Left renal pelvis (tissue), 4 donors: ENCODE results near the gene ARNT2. TPM values are rescaled to one million over a fixed set of nuclear protein-coding genes. Genes with fewer than 3 reads are reported as not detected.
"Not testable (repeated sequence)": the region's sequence is repeated elsewhere in the genome, so short reads cannot be mapped to it uniquely, and the experiment has no call there.

Source experiments
- DNase-seq, 4 donors: peaks; one replicate each; pipeline ENCODE4 v3.0.0-alpha.2; 2013; ENCODE audit warnings: low read depth in 4 of 4, low spot score in 3 of 4
- polyA plus RNA-seq, 4 donors: library from polyadenylated mRNA; unstranded; fragments of 120-200 nt; gene quantifications; one replicate each; pipeline ENCODE4 v1.2.1, GENCODE V29; 2013; ENCODE audit not compliant: insufficient read length in 4 of 4

ARNT2 gene
- polyA plus RNA-seq, 4 donors: 26.7 to 61.5 (median 54.8) TPM

- DNase-seq: no peak
Measured at GRCh38 chr15:80637747-80638146, 233.6 kb downstream of the ARNT2 start.

DNA sequence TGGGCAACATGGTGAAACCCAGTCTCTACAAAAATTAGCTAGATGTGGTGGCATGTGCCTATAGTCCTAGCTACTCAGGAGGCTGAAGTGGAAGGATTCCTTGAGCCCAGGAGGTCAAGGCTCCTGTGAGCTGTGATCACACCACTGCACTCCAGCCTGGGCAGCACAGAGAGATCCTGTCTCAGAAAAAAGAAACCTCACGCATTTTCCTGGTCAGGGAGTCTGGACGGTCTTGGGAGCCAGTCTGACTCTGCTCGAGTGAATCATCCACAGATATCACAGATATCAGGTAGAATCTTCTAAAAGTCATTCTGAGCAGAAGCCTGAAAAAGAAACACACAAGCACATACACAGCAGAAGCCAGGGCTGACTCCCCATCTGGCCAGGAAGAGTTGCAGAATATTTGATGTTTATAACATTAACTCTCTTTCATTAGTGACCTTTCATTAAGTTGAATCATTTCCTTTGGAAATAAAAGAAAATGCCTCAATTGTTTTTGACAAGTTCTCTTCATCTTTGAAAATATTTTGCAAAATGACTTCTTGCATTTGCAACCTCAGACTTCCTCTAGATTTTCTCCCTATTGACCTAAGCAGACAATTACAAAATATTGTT is 234.5 kb downstream of the ARNT2 start:
- no peak for DNase-seq

- DNase-seq: no peak
Measured at GRCh38 chr15:80639168-80639555, 235.0 kb downstream of the ARNT2 start.

DNA sequence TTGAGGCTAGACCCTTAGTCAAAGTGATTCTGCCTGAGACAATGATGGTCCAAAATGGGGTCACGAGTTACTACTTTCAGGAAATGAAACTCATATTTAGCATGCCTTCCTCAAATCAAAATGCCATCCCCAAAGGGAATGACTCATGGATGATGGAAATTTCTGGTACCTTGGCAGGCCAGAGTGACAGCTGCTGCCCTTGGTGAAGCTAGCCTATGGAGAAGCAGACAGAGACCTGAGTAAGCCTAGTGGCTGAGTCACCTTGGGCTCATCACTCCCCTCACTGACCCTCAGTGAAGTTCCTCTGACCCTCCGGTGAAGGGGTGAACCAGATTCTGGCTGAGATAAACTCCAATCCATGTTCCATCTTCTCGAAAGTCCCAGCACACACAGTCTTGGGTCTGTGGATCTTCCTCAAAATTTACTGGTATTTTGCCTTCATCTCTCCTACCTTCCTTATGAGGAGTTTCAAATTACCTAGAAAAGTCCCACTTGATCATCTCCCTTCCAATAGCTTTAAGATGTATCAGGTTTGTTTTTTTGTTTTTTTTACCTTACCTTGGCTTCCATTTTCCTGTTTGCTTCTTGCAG is 236.4 kb downstream of the ARNT2 start:
- no peak for DNase-seq

GRCh38 chr15:80641384-80641783 is 237.2 kb downstream of the ARNT2 start:
- no peak for DNase-seq

DNA sequence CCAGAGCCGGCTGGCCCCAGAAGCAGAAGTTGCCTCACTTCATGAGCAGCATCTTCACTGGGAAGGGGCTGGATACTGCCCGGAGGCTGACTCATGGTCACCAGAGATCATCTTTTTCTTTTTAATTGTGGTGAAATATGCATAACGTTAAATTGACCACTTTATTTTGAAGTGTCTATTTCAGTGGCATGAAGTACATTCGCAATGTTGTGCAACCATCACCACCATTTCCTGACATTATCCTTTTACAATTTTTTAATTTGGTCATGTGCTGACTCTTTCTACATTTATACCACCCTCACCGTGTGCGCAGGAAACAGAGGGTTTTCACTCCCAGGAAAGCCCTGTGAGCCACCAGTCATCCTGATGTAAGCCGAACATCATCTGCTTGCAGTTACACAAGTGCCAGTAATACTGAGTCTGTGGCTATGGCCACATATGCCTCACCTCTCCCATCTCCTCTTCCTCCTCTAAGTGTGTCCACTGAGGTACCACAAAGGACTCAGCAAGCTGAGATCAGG is 239.3 kb downstream of the ARNT2 start:
- no peak for DNase-seq

GRCh38 chr15:80645494-80646065 is 241.4 kb downstream of the ARNT2 start:
- DNase-seq: no peak

DNA sequence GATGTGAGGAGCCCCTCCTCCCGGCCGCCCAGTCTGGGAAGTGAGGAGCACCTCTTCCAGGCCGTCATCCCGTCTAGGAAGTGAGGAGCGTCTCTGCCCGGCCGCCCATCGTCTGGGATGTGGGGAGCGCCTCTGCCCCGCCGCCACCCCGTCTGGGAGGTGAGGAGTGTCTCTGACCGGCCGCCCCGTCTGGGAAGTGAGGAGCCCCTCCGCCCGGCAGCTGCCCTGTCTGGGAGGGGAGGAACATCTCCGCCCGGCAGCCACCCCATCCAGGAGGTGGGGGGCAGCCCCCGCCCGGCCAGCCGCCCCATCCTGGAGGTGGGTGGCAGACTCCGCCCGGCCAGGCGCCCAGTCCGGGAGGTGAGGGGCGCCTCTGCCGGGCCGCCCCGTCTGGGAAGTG is 243.2 kb downstream of the ARNT2 start:
- DNase-seq: not testable (repeated sequence)

Other genes with a start within 250 kb of the ARNT2 start
- gene CTXND1, start 152.2 kb upstream of the ARNT2 start, polyA plus RNA-seq: 10 to 100 TPM in 3 of 4 donors, under 1 TPM in 1; 0.27 to 11.6 (median 10.7) TPM